Astrocyte of the cerebellum (primary cell): ENCODE results near the gene KCNE4.

Experiments used
- DNase-seq: peaks from one replicate; pipeline ENCODE4 v3.0.0-alpha.2; 2011; ENCODE audit warnings: low read depth
- H3K4me3 ChIP-seq: 2 replicates; pipeline ENCODE4 v1.5.1; 2011; ENCODE audit warnings: mild to moderate bottlenecking, low read depth, low read length, moderate library complexity
- in situ Hi-C: cut with HindIII; loops from 2 replicates; pipeline ENCODE4 v1.10.0; 2017; ENCODE audit warnings: low sequenced_read_pairs
- TF ChIP-seq, protein P1 (sequence below): IDR thresholded peaks from 2 replicates; pipeline ENCODE4 v1.5.1; 2012; ENCODE audit warnings: low read length, low read depth, moderate library complexity, mild to moderate bottlenecking; ENCODE audit errors: missing control alignments

Gene KCNE4

DNA sequence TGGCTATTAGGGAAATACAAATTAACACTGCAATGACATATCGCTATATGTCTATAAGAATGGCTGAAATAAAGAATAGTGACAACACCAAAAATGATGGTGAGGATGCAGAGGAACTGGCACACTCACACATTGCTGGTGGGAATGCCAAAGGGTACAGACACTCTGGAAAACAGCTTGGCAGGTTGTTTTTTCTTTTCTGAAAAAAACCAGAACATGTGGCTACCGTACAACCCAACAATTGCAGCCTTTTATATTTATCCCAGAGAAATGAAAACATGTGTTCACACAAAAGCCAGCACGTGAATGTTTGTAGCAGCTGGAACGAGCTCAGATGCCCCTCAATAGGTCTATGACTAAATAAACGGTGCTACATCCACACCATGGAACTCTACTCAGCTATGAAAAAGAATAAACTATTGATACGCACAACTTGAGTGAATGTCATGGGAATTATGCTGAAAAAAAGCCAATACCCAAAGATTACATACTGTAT is 45.9 kb downstream of the KCNE4 start:
- no peak for DNase-seq
- TF ChIP-seq, protein P1, sequence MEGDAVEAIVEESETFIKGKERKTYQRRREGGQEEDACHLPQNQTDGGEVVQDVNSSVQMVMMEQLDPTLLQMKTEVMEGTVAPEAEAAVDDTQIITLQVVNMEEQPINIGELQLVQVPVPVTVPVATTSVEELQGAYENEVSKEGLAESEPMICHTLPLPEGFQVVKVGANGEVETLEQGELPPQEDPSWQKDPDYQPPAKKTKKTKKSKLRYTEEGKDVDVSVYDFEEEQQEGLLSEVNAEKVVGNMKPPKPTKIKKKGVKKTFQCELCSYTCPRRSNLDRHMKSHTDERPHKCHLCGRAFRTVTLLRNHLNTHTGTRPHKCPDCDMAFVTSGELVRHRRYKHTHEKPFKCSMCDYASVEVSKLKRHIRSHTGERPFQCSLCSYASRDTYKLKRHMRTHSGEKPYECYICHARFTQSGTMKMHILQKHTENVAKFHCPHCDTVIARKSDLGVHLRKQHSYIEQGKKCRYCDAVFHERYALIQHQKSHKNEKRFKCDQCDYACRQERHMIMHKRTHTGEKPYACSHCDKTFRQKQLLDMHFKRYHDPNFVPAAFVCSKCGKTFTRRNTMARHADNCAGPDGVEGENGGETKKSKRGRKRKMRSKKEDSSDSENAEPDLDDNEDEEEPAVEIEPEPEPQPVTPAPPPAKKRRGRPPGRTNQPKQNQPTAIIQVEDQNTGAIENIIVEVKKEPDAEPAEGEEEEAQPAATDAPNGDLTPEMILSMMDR: no peak
- no peak overlapping the region for H3K4me3 ChIP-seq
- in situ Hi-C loops: no loop called here

DNA sequence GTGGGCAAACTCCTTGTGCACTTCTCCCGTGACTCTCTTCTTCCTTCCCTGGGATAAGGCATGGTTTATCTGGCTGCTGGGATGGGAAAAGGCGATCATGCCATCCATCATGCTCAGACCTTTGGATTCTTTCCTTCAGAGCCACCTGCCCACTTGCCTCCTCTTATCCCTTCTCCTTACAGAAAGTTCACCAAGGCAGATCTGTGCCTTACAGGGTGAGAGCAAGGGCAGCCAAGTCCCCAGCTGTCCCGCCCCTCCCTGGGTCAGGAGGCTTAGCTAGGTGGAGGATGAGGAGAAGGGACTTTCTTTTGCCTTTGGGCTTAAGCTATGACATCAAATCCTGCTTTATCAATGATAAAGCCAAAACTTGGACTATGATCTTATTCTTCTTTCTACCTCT is 47.6 kb downstream of the KCNE4 start:
- DNase-seq: no peak
- H3K4me3 ChIP-seq: no peak overlapping the region
- in situ Hi-C loops: no loop called here
- TF ChIP-seq, protein P1: no peak

DNA sequence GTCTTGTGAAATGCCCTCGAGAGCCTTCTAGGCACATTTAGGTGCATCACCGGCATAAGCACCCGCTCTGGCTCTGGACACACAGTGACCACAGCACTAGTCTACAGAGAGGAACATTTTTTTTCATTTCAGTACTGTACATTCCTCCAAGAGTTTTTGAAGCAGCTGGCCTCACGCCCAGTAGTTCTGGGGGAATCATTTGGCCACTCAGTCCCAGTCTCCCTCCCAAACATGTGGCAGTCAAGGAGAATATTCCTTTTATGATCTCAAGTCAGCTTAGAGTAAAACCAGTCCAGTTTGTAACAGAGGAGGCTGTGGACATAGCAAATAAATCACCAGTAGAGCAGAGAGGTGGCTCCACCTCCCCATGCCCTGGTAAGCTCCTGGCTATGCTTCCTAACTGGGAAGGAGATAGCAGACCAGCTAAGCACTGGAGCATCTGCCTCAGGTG is 48.1 kb downstream of the KCNE4 start:
- TF ChIP-seq, protein P1: no peak
- in situ Hi-C loops: loop anchor here (5.0 kb wide), 1 partner anchor 48 kb away; the partner anchor contains the start of gene KCNE4
- no peak overlapping the region for H3K4me3 ChIP-seq
- peak; percentile 53 for DNase-seq

DNA sequence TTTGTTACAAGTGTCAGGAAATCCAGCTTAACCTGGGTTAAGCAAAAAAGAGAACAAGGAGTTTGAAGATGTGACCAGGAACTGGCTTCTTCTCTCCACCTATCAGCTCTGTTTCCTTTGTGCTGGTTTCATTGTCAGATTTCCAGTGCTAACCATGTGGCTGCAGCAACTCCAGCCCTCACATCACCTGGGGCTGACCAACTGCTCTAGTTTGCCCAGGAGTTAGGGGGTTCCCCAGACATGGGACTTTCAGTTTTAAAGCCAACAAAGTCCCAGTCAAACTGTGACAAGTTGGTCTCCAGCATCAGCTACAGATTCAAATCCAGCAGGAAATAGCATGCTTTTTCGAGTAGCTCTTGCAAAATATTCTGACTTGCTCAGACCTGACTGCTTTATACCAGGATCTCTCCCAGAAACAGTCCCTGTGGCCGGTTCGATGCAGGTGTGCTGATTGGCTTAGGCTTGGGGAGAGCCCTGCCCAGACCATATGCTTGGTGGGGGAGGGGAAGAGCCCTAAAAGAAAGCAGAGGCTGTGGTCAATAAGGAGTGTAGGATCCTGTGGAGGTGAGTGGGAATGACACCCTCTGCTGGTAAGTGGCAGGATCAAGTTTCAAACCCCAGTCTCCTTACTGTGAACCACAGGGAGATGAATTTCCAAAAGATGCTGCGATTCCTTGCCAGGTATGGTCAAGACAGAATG is 49.5 kb downstream of the KCNE4 start:
- no peak overlapping the region for H3K4me3 ChIP-seq
- TF ChIP-seq, protein P1: peak; percentile 58
- in situ Hi-C loops: loop anchor here (5.0 kb wide), 1 partner anchor 49 kb away; the partner anchor contains the start of gene KCNE4
- no peak for DNase-seq

DNA sequence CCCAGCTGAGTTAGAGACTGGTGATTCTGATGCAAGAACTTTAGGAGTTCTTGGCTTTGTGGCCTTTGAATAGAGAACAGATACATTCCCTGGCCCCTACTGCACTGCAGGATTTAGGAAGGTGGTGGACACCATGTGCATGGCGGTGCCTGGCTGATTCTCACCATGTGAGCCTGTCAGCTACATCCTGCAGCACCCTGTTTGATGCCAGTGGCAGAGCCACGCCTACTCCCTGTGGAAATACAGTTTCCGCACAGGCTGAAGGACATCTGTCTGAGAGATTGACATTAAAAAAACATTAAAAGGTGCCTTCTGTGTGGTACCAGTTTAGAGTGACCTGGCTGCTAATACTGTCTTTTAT is 50.0 kb downstream of the KCNE4 start:
- no peak for DNase-seq
- in situ Hi-C loops: loop anchor here (5.0 kb wide), 1 partner anchor 50 kb away; the partner anchor contains the start of gene KCNE4
- TF ChIP-seq, protein P1: no peak
- H3K4me3 ChIP-seq: no peak overlapping the region

DNA sequence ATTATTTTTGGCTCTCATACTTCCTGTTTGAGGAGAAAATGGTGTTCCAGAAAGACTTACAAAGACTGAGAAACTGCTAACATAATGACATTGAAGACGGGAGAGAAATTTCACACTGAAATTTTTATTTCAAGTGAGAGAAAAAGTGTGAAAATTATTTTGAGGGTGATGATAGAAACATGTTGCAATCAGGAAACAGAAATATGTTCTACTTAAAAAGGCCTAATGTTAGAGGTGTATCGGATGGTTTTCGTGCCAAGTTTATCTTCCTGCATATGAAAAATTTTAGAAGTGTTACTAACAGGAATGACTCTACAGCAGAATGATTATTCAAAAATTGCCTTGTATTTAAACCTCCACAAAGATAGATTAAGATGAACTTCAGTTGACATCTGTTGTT is 50.5 kb downstream of the KCNE4 start:
- no peak overlapping the region for H3K4me3 ChIP-seq
- no peak for DNase-seq
- in situ Hi-C loops: loop anchor here (5.0 kb wide), 1 partner anchor 50 kb away; the partner anchor contains the start of gene KCNE4
- TF ChIP-seq, protein P1: no peak
